Cortex of kidney (tissue), 1 donor: ENCODE data around the gene FAXDC2.
"Not testable (repeated sequence)": the region's sequence is repeated elsewhere in the genome, so short reads cannot be mapped to it uniquely, and the experiment has no call there.

Experiments
- DNase-seq: peaks from one replicate; lab custom pipeline; 2025; lab: John Stamatoyannopoulos, UW

The FAXDC2 gene

GRCh38 chr5:154861946-154862345 is 11.5 kb upstream of the FAXDC2 start:
- no peak for DNase-seq

- DNase-seq = no peak
Observed at GRCh38 chr5:154860765-154861164, 10.4 kb upstream of the FAXDC2 start.

- DNase-seq = no peak
Observed at GRCh38 chr5:154860123-154860522, 9.7 kb upstream of the FAXDC2 start.

GRCh38 chr5:154858972-154859871 is 8.8 kb upstream of the FAXDC2 start:
- DNase-seq = no peak

- peak; percentile 68 for DNase-seq
Observed at GRCh38 chr5:154858297-154858971, 8.0 kb upstream of the FAXDC2 start, which contains the start of gene CNOT8. CNOT8 (plus strand) TSS chr5:154858627; CDS start chr5:154863279, 4,652 bp downstream.

GRCh38 chr5:154857530-154858296 is 7.3 kb upstream of the FAXDC2 start:
- peak; percentile 68 for DNase-seq

GRCh38 chr5:154851351-154851750 is 948 bp upstream of the FAXDC2 start:
- no peak for DNase-seq

- DNase-seq = no peak
Observed at GRCh38 chr5:154849791-154850201, 607 bp downstream of the FAXDC2 start.

GRCh38 chr5:154849264-154849785 is 1.1 kb downstream of the FAXDC2 start:
- no peak for DNase-seq

GRCh38 chr5:154844809-154845208 is 5.6 kb downstream of the FAXDC2 start:
- no peak for DNase-seq

- DNase-seq = no peak
Observed at GRCh38 chr5:154842689-154843530, 7.5 kb downstream of the FAXDC2 start.

GRCh38 chr5:154841273-154841661 is 9.1 kb downstream of the FAXDC2 start:
- DNase-seq = no peak

- DNase-seq = no peak
Observed at GRCh38 chr5:154840435-154841272, 9.7 kb downstream of the FAXDC2 start.

- no peak for DNase-seq
Observed at GRCh38 chr5:154837009-154837901, 13.1 kb downstream of the FAXDC2 start.

- no peak for DNase-seq
Observed at GRCh38 chr5:154836225-154836624, 14.2 kb downstream of the FAXDC2 start.

GRCh38 chr5:154835701-154836052 is 14.7 kb downstream of the FAXDC2 start:
- DNase-seq = not testable (repeated sequence)

GRCh38 chr5:154834053-154834452 is 16.4 kb downstream of the FAXDC2 start:
- DNase-seq = no peak

- not testable (repeated sequence) for DNase-seq
Observed at GRCh38 chr5:154832804-154833203, 17.6 kb downstream of the FAXDC2 start.

GRCh38 chr5:154831451-154831850 is 19.0 kb downstream of the FAXDC2 start:
- DNase-seq = no peak
